Left ventricle myocardium superior (tissue), 1 donor: Measurements from ENCODE around the gene ICE1. TPM values are rescaled to one million over a fixed set of nuclear protein-coding genes. Genes with fewer than 3 reads are reported as not detected.
"Not testable (repeated sequence)": the region's sequence is repeated elsewhere in the genome, so short reads cannot be mapped to it uniquely, and the experiment has no call there.

Experiments
- ATAC-seq: fragments of 200-7000 bp; cut with Tn5 transposase; one replicate; pipeline ENCODE4 v1.9.1; 2020; ENCODE audit warnings: mild to moderate bottlenecking, moderate library complexity
- DNase-seq: peaks from one replicate; pipeline ENCODE4 v3.0.0-alpha.2; 2020
- intact Hi-C: fragments of 100-400 bp; cut with micrococcal nuclease; formaldehyde crosslinking; loops from one replicate; pipeline ENCODE4 v1.11.0; 2022
- long read RNA-seq: library from polyadenylated mRNA; unstranded; transcript quantifications from one replicate; pipeline ENCODE4 v2.0.0, GENCODE V29; 2021
- total RNA-seq: library from RNA; stranded (reverse); fragmentation: NEBNext Ultra II Directional; extraction: Animal tissue kit (Norgen Biotek cat#: 25700); gene quantifications from one replicate; pipeline ENCODE4 v1.2.1, GENCODE V29; 2021
- donor health status: DM: no; HTN: yes; CAD: no; lungs with severe emphysema.

The ICE1 gene, protein sequence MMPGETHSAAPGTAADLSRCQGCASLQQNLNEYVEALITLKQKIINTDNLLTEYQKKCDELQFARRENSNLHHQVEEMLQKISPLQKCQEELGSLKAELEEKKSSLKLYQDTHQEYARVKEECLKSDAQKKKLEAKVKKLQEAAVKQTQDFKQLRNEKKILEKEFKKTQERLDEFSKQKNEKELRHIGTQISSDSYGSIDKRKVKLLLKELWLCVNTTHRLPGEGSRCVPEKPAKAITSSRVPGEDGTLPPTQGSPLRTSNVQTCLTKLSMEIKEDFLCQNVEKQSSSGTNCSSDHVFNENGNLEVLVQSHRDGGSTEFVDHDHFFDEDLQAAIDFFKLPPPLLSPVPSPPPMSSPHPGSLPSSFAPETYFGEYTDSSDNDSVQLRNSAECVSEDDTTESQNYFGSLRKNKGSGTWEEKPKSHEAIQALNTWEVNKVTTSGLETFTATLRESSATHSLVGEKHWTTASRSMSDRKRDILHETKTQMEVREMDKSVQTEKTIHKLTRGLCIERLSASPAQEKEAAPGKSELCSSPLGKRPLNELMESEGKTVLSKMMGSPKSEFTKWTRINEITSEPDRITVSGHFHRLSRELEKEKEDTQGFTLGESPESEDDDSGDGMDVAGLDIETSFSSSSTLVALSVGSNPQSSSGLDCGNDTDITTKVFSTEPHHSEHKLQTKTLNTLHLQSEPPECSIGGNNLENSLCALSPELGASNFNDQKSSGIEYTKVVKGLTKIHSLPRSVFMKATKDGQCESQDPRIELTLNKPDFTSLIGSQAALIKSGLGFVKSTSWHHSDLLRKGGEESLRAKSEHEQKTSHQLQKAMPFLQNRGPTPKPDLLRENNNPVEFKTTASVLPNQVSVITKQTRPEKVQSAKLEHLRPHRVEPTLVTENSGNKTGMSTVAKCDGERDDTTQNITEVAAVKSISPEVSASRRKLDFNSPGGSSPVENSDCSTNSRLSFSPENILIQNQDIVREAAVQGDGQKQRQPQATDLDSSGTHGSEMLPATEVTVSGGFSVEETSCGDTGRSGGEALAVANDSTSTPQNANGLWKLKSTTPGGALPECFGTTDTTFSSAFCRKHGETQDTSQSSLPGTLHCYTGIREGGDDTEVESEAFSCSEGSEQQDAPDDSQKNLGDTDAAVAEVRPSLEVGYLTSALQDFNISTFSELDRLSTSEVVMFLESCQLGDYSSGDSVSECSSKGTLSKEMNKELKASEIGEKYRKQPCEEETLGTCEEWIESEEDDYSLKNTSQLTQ (N-terminal part only)
- 18.3 TPM for total RNA-seq
- long read RNA-seq, partial matches to known transcripts: 5 of 8 reads
- long read RNA-seq, other reads (novel, unspliced or antisense): 1 of 8 reads

DNA sequence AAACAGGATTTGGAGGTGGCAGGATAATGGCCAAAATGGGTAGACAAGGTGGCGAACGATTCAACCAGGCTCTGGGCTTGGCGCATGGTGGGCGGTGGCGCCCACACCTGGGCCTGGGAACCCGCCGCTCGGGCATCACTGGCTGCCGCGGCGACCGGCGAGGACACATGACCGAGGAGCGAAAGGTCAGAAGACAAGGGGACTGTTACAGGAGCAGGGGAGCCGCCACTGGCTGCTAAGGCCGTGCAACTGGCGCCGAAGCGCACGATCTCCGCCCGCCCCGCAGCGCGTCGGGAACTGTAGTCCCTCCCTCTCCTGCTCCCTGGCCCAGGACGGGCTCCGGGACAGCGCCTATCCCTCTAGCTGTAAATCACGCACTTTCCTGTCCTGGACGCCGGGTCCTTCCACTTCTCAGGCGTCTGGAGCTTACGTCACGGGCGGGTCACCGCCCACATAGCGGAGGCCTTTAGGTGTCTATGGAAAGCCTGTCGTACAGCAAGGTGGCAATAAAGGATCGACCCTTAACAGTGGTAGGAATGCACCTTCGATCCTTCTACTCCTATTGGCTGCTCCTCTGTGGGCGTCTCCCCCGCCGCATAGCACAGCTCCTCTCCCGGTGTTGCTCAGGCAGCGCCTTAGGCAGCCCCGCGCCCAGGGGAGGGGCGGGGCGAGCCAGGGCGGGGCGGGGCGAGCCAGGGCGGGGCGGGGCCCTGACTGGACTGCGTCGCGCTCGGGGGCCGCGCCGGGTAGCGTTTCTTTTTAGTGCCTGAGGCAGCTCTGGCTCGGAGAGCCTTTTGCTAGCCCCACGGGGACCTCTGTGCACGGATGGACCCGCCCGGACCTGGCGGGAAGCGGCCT, at the start of gene ICE1:
Gene ICE1 (plus strand): TSS at position 717 of the 858 bp plus-strand sequence. CDS start 239 bp downstream, outside the sequence.
- ATAC-seq (peak; percentile 99), DNase-seq (peak; percentile 98)
- intact Hi-C loops: no loop called here

DNA sequence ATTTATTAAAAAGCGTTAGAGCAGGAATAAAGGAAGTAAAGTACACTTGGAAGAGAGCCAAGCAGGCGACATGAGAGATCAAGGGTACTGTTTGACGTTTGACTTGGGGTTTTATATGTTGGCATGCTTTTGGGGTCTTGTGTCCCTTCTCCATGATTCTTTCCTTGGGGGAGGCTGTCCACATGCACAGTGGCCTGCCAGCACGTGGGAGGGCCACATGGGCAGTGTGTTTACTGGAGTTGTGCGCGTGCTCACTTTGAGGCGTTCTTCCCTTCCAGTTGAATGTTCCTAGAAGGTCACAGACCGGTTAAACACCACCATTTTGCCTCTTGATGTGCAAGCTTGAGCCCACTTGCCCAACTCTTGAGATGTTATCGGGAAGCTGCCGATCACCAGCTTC, 49.5 kb upstream of the ICE1 start:
- ATAC-seq (no peak), DNase-seq (no peak)
- intact Hi-C loops: no loop called here

DNA sequence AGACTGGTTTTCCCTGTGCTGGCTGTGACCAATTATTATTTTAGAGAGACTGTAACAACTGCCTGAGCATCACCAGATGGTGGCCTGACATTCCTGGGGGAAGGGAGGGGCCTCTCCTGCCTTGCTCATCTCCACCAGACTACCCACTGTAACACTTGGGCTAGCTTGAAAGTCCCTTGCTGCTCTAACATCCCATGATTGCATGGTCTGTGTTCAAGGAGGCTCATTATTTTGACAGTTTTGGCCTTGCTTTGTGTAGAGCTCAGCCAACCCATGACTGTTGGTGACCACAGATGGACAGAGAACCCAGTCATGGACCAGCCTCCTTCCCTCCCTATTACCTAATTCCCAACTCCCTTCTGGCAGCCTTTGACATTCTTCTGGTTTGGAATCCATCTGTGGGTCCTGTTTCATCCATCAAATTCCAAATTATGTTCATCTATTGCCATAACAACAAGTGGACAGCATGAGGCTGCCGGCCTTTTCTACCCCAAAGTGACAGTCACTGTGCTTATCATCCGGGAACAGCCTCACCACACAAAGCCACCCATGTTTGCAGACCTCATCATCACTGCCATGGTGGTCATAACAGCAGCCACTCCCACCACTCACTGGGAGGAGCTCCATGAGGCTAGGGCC, 49.0 kb upstream of the ICE1 start:
- DNase-seq (no peak), ATAC-seq (peak; percentile 80)

DNA sequence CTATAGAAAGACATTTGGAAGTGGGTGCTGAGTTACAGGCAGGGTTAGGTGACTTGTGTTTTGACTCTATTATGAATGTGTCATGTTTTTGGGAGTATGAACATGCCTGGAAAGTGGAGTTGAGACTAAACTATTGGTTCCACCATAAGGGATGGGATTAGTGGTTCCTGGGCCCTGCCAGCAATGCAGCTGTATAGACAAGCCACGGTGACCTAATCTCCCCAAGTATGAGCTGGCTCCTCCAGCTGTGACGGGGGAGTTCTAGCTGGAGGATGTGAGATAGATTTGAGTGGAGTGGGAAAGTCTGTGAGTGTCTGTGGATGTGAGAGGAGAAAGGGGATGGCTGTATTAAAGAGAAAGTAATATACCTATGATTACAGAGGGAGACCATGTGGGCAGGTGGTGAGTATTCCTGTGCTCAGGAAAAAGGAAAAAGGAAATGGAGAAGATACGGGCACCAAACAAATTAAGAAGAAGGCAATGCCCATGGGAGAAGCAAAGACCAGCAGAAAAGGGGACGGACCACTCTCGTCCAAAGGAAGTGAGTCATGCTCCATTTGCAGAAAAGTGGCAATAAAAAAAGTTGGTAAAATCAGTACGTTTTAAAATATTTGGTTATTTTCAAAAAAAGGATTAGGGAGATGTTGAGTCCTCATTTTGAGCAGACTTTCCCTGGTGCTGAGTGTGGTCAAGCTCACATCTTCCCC, 48.3 kb upstream of the ICE1 start:
- ATAC-seq (peak; percentile 72), DNase-seq (no peak)
- intact Hi-C loops: no loop called here

More for the DNA sequence above, 49.0 kb upstream of the ICE1 start:
- intact Hi-C loops: no loop called here

DNA sequence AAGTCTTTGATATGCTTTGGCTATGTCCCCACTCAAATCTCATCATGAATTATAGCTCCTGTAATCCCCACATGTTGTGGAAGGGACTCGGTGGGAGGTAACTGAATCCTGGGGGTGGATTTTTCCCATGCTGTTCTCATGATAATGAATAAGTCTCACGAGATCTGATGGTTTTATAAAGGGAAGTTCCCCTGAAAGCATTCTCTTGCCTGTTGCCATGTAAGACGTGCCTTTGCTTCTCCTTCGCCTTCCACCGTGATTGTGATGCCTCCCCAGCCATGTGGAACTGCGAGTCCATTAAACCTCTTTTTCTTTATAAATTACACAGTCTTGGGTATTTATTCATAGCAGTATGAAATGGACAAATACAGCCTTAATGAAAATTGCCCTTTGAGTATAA, 44.7 kb upstream of the ICE1 start:
- DNase-seq (no peak), ATAC-seq (no peak)
- intact Hi-C loops: no loop called here

DNA sequence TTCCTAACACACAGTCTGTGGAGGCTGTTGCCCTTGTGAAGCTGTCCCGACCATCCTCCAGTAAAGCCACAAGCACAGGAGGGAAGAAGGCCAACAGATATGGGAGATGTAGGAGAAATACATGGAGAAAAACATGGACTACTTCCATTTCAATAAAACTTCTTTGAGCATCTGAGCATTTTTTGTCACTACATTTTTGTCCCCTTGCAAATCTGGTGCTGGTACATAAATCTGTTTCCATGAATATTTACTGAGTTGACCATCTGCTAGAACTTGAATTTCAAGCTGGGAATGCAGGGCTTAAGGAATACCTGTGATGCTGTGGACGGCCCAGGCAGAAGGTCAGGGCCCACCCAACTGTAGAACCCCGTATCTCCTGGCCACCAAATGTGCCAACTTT, 43.9 kb upstream of the ICE1 start:
- DNase-seq (no peak), ATAC-seq (no peak)
- intact Hi-C loops: no loop called here

DNA sequence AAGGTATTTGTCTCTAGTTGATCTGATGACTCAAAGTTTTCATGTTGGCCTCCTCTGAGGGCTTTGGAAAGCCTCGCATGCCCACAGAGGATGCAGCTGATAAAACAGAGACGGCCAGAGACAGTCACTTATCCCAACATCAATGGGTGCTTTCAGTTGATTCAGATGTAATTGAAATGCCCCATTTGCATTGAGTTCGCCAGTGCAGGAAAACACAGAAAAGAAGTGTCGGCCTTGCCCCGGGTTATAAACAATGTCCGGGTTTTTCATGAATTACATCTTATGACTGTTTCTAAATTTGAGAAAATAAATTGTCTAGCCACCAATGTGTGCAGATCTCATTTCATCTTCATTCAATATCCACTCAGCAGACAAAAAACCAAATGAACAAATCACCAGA, 42.2 kb upstream of the ICE1 start:
- intact Hi-C loops: no loop called here
- ATAC-seq: no peak
- no peak for DNase-seq

DNA sequence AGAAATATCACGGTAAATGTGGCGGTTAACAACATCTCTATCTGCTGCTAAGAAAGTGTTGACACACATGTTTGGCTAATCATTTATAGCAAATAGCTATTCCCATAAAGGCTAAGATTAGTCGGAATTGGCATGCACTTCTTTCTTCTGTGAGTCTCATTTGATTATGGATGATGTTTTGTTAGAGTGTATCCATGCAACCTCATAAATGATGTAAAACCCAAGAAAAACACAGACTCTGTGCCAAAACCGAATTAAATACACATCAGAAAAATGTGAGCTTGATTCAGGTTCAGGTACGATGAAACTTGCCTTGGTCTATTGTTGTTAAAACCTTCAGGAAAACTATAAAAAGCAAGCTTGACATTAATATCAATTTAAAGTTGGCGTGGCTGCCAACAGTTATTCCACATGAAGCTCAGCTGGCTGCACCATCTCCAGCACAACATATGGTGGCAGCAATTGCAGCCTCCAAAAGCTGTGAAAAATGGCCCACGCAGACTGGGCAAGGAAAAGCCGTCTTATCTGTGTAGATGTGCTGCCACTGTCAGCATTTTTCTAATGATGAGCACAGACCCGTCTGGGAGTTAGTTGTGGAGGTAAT, 41.1 kb upstream of the ICE1 start:
- ATAC-seq (no peak), DNase-seq (no peak)
- intact Hi-C loops: no loop called here

DNA sequence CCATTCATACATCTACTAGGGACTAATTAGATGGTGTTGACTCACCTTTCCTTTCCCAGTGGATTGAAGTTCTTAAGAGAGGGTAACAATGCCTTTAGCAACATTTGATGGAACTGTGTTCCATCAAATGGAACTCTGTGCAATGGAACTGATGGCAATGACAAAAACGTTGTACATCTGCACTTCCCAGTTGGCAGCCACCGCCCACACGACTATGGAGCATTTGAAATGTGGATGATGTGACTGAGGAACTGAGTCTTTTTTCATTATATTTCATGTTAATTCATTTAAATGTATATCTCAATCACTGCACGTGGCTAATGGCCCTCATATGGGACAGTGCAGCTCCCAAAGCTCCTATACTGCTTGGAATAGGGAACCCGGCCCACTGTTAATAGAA, 39.0 kb upstream of the ICE1 start:
- ATAC-seq (no peak), DNase-seq (no peak)
- intact Hi-C loops: no loop called here

DNA sequence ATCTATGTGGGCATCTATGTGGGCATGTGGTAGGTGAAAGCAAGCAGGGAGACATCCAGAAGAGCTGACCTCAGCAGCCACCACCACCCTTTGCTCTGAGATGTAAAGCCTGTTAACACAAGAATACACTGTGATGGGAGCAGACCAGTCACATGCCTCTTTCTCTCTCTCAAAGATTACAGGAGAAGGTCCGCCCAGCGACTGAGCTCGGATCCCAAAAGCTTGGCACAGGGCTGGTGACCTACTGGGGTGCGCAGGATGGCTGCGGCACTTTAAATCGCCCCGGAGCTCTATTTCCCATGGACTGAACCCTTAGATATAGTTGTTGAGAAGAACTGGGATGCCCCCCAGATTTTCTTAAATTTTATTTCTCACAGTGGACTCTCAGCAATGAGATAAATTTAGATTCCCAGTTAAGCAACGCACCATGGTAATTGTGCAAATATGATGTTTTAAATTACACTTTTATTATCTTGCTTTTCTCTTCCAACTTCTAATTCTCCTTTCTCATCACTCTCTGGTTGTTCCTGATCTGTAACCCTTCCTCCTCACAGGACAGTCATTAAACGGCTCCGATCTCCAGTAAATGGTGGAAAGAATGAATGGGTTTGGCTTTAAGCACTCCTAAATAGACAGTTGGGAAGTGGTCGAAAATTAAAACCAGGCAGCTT, 37.7 kb upstream of the ICE1 start:
- intact Hi-C loops: no loop called here
- DNase-seq (no peak), ATAC-seq (no peak)

DNA sequence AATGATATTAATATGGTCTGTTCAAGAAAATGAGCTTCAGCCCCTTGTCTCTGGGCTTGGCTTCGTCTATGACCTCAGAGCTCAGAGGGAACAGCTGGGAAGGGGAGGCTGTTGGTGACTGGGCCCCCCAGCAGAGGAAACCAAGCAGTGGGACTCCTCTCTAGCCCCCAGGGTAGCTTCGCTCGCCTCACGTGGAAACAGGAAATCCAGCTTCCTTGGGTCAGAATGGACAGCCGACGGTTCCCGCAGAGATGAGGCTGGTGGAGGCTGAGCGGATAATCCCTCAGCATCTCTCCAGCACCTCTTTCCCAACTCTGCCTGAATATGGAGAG, 37.2 kb upstream of the ICE1 start:
- intact Hi-C loops: no loop called here
- no peak for DNase-seq
- no peak for ATAC-seq

DNA sequence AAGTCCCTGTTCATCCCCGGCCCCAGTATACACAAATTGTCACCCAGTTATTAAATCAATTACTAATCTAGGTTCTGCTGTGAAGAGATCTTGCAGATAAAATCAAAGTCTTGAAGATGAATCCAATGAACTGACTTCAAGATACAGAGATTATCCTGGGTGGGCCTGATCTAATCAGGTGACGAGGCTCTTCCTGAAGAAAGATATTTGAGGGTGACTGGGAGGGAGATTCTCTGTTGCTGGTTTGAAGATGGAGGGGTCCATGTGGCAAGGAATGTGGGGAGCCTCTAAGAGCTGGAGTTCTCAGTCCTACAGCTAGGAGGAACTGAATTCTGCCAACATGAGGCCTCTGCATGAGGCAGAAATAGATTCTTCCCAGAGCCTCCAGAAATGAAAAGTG, 36.1 kb upstream of the ICE1 start:
- intact Hi-C loops: no loop called here
- no peak for DNase-seq
- no peak for ATAC-seq

DNA sequence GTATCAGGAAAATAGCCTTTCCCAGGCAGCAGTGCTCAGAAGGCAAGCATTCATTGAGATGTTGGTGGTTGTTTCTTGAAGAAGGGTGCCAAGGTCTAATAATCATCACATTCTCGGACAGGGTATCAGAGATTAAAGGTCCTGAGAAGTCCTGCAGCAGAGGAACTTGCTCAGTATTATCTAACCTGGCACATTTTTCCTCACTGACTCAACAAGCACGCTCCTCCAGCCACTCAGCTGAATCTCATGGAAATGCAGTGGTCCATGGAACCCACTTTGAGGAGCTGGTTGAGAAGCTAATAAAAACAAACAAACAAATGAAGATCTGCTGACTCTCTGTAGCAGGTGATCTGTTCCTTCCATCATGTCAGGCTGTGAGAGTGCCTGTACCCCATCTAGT, 35.3 kb upstream of the ICE1 start:
- intact Hi-C loops: no loop called here
- no peak for ATAC-seq

DNA sequence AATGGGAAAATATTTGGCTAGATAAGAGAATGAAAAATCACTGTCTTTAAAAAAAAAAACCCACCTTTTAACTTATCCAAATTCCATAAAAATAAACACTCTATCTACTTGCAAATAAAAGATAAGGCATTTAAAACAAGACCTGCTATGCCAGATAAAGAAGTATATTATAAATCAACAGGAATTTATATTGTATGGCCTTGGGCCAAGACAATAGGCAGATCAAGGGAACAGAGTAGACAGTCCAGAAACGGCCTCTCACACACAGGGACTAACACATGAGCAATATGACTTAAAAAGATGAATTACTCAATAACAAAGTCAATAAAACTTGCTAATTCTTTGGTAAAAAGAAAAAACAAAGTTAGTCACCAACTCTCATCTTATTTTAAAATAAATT, 34.7 kb upstream of the ICE1 start:
- no peak for DNase-seq
- intact Hi-C loops: no loop called here
- ATAC-seq: no peak

More for the DNA sequence above, 35.3 kb upstream of the ICE1 start:
- no peak for DNase-seq

DNA sequence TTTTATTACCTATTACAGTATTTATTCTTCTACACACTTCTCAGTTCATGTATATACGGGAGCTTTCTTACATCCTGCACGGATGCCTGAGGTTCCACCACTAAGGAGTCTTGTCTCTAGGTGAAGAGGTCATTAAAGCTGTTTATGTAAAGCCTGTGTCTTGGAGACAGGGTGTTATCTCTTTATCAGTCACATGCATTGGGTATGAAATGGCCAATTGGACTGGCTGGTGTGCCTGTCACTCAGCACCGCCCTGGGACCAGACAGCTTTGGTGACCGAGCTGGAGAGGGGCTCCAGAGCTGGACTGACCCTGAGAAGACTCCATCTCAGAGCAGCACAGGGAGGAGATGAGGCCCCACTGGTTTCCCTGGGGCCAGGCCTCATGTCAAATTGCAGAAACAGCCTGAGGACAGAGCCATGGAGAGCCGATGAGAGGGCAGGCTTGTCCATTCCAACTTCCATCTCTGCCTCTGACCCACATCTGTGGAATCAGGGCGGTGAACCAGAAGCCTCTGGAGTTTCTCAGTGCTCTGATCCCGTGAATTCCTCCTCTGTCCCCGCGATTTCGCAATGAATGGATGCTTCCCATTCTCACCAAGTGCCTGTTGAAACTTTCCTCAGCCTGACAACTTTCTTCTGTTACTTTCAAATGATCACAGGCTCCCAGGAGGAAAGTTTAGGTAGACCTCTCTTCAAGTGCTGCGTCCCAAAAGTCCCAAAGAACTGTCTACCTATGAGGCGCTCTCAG, 32.2 kb upstream of the ICE1 start:
- intact Hi-C loops, DNase-seq, ATAC-seq: not testable (repeated sequence)

DNA sequence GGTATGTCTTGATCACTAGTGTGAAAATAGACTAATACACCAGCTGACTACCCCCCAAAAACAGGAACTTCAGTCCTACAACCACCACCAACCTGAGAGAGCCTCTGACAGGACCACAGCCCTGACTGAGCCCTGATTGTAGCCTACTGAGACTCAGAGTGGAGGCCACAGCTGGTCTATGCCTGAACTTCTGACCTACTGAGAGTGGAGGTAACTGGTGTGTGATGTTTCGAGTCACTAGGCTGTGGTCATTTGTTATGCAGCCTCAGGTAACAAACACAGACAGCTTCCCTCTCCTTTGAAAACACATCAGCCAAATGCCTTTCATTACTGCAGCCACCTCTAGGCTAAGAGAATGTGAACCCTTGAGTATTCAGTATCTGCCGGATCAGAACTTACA, 30.0 kb upstream of the ICE1 start:
- DNase-seq, ATAC-seq, intact Hi-C loops: not testable (repeated sequence)
